GM23338 (cell line): ENCODE measurements around the gene PLD5.

Experiments used
- CREB1 ChIP-seq: fragments of 250-450 bp; sonication (Bioruptor Pico); IDR thresholded peaks from 2 replicates; pipeline ENCODE4 v1.5.0; 2020; ENCODE audit warnings: low read depth, mild to moderate bottlenecking, moderate library complexity
- CTCF ChIP-seq, 2 experiments: fragments of 200-600 bp in 1 of 2; sonication (generic) in 1 of 2; conservative IDR thresholded peaks; 2 replicates each; pipeline versions ENCODE4 v1.5.1 to v1.6.1; 2016 to 2017; ENCODE audit warnings: antibody characterized with exemption in 2 of 2, low read depth in 2 of 2, mild to moderate bottlenecking in 2 of 2, moderate library complexity in 1 of 2
- EZH2 ChIP-seq: fragments of 200-600 bp; sonication (generic); IDR thresholded peaks from one replicate; pipeline ENCODE4 v1.8.0; 2017; ENCODE audit warnings: antibody characterized with exemption, mild to moderate bottlenecking, low read depth; ENCODE audit not compliant: unreplicated experiment
- EZH2phosphoT487 ChIP-seq: fragments of 200-600 bp; sonication (generic); IDR thresholded peaks from one replicate; pipeline ENCODE4 v1.8.1; 2018; ENCODE audit warnings: antibody characterized with exemption; ENCODE audit not compliant: unreplicated experiment
- POLR2AphosphoS5 ChIP-seq: IDR thresholded peaks from 2 replicates; pipeline ENCODE4 v1.6.1; 2016; ENCODE audit warnings: antibody characterized with exemption, low read depth
- REST ChIP-seq: IDR thresholded peaks from one replicate; pipeline ENCODE4 v1.6.1; 2018; ENCODE audit warnings: antibody characterized with exemption; ENCODE audit not compliant: unreplicated experiment
- ZNF331 ChIP-seq: fragments of 250-450 bp; sonication (Bioruptor Pico); IDR thresholded peaks from 2 replicates; pipeline ENCODE4 v1.5.0; 2020; ENCODE audit warnings: low read depth, mild to moderate bottlenecking, moderate library complexity

GRCh38 chr1:242412921-242413320 is 111.6 kb downstream of the PLD5 start:
- TF ChIP-seq CTCF (conservative IDR thresholded peaks at IDR 0.05; ENCODE audit: low read depth in 2 of 2) (no peak), EZH2phosphoT487 (no peak), EZH2 (no peak), POLR2AphosphoS5 (no peak), CREB1 (CRISPR knock-in tag) (no peak), REST (no peak), ZNF331 (CRISPR knock-in tag) (no peak)
